NCI-H82 treated with DMSO at 0.1 percent for 48 hours (cell line): ENCODE data around the gene ST6GALNAC6.
A peak's percentile ranks its signal among the peaks of the same experiment; 100 is the strongest.

ENCODE experiments used
- DNase-seq: peaks from one replicate; lab custom pipeline; 2025; ENCODE audit not compliant: unreplicated experiment; lab: John Stamatoyannopoulos, UW

Gene ST6GALNAC6

DNA sequence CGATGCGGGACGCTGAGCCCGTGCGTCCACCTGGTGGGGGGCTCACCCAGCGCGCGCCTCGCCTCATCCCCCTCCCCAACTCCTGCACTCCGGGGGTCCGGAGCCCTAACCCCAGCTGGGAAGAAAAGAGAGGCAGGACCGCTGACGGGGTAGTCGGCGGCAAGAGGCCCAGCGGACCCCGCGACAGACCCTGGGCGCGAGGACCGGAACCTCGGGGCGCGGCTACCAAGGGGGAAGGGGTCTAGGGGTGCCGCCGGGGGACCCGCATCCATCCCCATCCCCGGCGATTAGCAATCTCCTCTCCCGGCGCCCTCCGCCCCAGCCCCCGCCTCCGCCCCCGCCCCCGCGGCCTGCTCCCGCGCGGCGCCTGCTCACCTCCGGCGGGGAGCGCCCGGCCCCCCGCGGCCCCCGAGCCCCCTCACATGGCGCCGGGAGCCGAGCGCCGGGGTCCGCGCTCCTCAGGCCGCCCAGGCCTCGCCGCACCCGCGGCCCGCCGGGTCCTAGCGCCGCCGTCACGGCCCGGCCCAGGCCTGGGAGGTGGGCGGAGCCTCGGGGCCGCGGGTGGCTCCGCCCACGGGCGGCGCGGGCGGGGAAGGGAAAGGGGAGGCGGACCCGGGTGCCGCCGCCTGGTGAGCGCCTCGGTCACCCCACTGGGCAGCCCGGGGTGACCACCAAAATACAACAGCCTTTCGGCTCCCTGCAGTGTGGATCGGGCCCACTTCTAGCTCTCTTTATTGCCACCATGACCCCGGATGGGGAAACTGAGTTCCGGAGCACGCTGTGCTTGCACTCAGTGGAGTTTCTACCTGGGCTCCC, at the start of gene ST6GALNAC6:
Gene ST6GALNAC6 (minus strand): TSS at position 476 of the 816 bp plus-strand sequence. CDS start 1,622 bp downstream, outside the sequence.
- DNase-seq, result peak; percentile 22

DNA sequence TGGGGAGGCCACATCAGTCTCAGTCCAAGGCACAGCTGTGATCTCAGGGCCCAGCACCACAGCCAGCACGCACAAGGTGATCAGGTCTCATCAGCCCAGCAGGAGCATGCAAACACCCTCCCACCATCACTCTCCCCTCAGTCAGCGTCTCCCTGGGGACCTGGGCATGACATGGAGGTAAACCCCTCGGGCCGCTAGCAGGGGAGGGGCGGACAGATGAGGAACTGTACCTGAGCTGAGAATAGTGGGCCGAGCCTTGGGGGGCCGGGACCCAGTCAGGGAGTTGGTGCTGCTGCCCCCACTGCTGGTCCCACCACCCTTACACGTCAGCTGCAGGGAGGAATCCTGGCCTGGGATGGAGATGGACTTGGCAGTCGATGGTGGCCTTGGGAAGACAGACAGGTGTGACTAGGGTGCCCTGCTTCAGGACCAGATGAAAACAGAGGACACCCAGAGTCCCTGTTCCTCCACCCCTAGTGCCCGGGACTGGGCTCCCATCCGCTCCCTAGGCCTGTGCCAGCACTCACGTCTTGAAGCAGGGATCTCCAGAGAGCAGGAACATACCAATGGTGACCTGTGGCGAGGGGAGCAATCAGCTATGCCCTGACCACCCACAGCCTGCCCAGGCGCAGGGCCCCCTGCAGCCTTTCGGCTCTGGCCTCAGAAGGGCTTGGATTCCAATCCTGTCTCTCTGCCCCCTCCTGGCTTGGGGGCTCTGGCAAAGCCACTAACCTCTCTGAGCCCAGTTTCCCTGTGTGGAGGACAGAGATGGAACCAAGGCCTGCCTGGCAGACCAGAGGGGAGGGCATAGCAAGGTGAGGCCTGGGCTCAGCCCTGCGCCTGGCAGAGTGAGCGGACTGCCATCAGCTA, 48.7 kb upstream of the ST6GALNAC6 start:
- no peak for DNase-seq

GRCh38 chr9:127946728-127947127, 47.3 kb upstream of the ST6GALNAC6 start:
- no peak for DNase-seq

DNA sequence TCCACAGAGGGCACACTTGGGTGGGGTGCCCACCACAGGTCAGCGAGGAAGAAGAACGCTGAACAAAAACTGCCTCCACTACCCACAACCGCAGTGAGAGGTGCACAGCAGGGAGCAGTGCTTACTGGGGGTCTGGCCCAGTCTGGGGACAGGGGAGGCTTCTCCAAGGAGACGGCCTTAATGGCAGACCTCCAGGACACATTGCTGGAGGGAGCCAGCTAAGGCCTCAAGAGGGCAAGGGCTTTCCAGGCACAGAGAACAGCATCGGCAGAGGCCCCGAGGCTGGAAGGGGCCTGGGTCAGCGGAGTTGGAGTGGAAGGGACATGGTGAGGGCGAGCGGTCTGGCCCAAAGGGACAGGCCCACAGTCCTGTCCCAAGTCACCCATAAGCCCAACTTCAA, 46.5 kb upstream of the ST6GALNAC6 start:
- no peak for DNase-seq

- DNase-seq, result no peak
Observed at GRCh38 chr9:127945338-127945737, 45.9 kb upstream of the ST6GALNAC6 start.

- no peak for DNase-seq
Observed at GRCh38 chr9:127944586-127945218, 45.3 kb upstream of the ST6GALNAC6 start.

GRCh38 chr9:127943731-127944144, 44.3 kb upstream of the ST6GALNAC6 start:
- peak; percentile 32 for DNase-seq

GRCh38 chr9:127943011-127943662, 43.7 kb upstream of the ST6GALNAC6 start:
- DNase-seq, result no peak

GRCh38 chr9:127942216-127943010, 43.0 kb upstream of the ST6GALNAC6 start:
- peak; percentile 24 for DNase-seq

GRCh38 chr9:127941961-127942215, 42.5 kb upstream of the ST6GALNAC6 start:
- DNase-seq, result no peak

DNA sequence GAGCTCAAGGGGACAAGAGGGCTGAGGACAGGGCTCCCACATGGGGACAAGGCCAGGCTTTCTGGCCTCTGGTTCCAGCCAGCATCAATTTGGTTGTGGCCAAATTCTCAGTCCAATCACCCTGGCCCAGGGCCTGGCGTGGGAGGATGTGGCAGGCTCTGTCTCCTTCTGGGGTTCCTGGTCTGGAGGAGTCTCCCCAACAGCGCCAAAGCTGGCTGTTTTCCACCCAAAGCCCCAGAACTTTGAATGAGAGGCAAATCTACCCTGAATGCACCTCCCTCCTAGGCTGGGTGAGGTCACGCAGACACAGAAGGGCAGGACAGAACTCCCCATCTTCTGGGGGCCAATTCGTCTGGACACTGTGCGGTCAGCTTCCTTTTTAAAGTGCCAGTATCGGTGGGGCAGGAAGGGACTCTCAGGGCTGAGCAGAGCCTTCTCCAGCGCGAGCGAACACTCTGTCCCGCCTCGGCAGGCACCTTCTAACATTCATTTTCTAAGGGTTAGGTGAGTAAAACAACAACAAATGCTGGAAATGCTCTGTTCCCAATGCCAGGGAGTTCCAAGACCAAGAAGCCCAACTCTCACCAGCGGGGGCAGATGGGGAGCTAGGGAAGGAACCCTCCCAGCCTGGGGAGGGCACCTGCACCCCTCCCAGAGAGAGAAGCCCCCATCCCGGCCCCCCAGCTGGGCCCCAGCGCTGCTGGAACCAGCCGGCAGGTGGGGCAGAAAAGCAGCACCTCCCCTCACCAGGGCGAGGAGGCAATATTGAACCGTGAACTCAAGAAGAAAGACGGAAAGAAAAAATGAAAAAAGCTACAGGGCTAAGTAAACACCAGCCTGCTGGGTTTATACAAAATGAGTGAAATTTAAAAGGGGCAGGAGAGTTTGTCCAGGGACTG, 41.9 kb upstream of the ST6GALNAC6 start:
- DNase-seq, result no peak

GRCh38 chr9:127940593-127940992, 41.2 kb upstream of the ST6GALNAC6 start:
- DNase-seq, result no peak

DNA sequence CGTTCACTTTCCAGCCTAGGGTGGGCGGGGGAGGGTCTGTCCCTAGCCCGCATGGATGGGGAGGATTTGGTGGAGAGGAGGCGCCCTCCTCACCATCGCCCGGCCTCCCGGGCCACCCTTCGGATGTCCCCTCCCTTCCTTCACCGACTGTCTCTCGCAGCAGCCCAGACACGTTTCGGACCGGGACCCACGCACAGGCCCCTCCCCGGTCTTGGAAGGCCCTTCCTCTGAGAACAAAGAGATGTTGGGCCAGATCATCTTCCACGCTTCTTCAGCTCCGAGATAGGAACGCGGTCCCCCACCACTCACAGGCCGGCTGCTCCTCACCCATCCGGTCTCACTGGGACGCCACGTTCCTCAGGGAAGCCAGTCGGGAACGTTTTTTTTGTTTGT, 38.9 kb upstream of the ST6GALNAC6 start:
- DNase-seq, result no peak

GRCh38 chr9:127937388-127938297, 38.2 kb upstream of the ST6GALNAC6 start, which contains the start of gene DPM2:
TSS of gene DPM2 (minus strand) at chr9:127937854. CDS start at chr9:127937820, 34 bp downstream.
- DNase-seq, result peak; percentile 44

DNA sequence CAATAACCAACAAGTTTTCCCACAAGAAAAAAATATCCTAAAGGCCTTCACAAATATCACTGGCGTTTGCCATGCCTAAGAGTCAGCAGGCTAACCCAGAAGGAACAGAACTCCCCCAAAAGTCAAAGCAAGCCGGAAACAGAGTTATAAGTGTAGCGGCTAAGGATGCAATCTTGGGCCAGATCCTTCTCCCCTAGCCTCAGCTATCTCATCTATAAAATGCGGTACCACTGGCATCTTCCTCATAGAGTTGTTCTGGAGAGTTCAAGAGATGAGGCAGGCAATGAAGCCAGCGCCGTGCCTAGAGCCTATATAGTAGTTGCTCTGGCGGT, 37.6 kb upstream of the ST6GALNAC6 start:
- DNase-seq, result no peak

DNA sequence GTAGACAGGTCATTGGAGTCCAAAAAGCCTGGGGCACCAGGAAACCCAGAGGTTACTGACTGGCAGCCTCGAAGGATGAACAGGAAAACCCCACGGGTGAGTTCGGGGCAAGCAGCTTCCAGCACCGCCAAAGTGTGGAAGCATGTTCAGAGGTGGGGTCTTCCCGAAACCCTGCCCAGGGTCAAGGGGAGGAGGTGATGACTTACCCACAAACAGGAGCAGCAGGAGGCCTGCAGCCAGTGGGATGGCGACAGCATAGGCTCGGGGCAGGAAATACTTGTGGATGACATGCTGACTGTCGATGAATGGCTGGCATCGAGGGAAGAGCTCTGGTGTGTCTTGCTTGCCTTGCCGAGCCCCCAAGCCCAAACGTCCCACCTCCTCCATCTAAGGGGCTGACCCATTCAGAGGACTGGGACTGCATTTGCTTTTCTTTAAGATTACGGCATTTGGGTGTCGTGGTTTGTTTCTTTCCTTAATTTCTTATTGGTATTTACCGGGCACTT, 37.0 kb upstream of the ST6GALNAC6 start:
- no peak for DNase-seq

DNA sequence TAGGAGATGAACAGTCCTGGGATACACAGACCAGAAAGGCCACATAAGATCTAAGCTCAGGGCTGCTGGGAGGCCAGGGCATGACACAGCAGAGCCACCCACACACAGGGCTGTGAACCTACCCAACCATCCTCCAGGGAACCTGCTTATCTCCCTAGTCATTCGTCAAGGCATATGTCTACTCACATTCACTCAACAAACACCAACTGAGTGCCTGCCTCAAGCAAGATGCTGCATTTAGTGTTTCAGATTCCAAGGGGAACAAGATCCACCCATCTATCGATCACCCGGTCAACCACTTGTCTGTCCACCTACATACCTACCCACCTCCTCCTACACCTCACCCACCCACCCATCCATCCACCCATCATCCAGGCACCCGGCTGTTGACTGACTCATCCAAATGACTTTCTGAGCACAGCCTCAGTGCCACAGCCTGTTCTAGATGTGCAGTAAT, 36.4 kb upstream of the ST6GALNAC6 start:
- DNase-seq, result no peak

DNA sequence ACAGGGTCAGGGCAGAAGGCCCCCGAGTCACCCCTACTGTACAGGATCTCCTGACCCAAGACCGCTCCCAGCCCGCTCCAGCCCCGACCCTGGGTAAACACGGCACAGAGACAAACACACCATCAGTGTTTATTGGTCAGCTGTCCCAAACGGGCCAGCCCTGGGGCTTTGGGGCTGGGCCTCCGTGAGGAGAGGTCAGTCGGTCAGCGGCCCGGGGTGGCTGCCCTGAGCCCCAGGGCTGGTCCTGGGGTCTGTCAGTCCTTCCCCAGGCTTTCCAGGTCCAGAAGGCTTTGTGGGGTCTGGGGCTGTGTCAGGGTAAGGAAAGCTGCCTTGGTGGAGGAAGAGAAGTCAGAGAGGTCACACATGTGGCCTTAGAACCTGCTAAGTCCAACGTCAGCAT, 35.6 kb upstream of the ST6GALNAC6 start:
- no peak for DNase-seq
